ENCODE data around the gene CCL27. TPM values are rescaled to one million over a fixed set of nuclear protein-coding genes. Genes with fewer than 3 reads are reported as not detected.
"Not testable (repeated sequence)": the region's sequence is repeated elsewhere in the genome, so short reads cannot be mapped to it uniquely, and the experiment has no call there.

CCL27 gene
- total RNA-seq, 1 experiment from 2014 or later = not detected

DNA sequence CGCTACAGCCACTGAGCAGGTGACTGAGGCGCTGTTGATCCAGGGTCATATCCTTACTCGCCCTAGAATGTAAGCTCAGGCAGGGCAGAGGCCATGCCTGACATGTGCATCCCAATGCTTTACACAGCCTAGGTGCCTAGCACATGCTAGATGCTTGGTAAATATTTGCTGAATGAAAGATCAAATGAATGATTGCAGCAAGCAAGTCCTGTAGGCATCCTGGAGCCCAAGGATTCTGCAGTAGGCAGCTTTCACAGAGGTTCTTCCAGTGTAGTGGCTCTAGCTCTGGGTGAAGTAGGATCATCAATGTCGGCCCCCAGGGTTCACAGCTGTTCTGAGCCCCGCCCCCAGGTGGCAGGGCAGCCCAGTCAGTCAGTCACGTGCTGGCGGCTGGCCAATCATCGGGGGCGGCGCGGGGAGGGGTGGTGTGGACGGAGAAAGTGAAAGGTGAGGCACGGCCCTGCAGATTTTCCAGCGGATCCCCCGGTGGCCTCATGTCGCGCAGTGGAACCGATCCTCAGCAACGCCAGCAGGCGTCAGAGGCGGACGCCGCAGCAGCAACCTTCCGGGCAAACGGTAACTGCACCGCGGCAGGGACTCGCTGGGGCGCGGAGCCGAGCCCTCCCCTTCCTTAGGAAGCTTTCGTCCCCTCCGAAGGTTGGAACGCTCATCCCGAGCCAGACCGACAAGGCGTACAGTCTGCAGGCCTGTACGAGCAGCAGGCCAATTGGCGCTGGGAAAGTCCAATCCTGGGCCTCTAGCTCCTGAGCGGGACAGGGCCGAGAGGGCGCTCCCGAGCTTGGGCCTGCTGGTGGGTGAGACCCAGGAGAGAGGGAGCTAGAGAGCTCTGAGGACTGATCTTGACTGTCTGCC, 16.0 kb downstream of the CCL27 start, which contains the start of gene GALT:
Gene GALT, plus strand, starts transcription at position 465 of the 873 bp plus-strand sequence. Its CDS starts 30 bp downstream, at position 495.
- Histone ChIP-seq H3K4me1 (peaks cover 34% of the 10 kb centered on the region), H3K9me3 (no peaks in the 10 kb centered on the region), H3K27me3 (replicated peaks; ENCODE audit: control insufficient read depth, insufficient read depth, low read length) (no peaks in the 10 kb centered on the region), H3K36me3 (ENCODE audit: control insufficient read depth, insufficient read depth, low read length) (no peaks in the 10 kb centered on the region), H3K4me3 (ENCODE audit: low read depth, low read length) (peak within 1 kb of the TSS; percentile 77)
- Mint-ChIP-seq H3K9me3 (ENCODE audit: unreplicated experiment) (no peaks in the 10 kb centered on the region), H3K27me3 (ENCODE audit: insufficient read depth, unreplicated experiment) (no peaks in the 10 kb centered on the region), H3K4me1 (ENCODE audit: low read depth, unreplicated experiment) (peaks cover 25% of the 10 kb centered on the region), H3K36me3 (ENCODE audit: insufficient read depth, unreplicated experiment) (peaks cover 16% of the 10 kb centered on the region), H3K4me3 (ENCODE audit: unreplicated experiment) (peak within 1 kb of the TSS; percentile 81), H3K27ac (ENCODE audit: unreplicated experiment) (peak within 1 kb of the TSS; percentile 77)
- POLR2A ChIA-PET = interaction anchor here (0.7 to 2.0 kb wide), 4 partner anchors 8 to 55 kb away, joined by 3 to 7 read pairs (median 4); partner anchors contain the start of gene SIGMAR1
- CTCF ChIA-PET = interaction anchor here (0.5 to 2.6 kb wide), 14 partner anchors 9 to 502 kb away, joined by 3 to 25 read pairs (median 4); partner anchors contain the start of genes ARID3C, DCTN3, RPP25L and SIGMAR1
- intact Hi-C loops (cut with micrococcal nuclease; ENCODE audit: unreplicated experiment) = loop anchor here (1.0 to 2.0 kb wide), 2 partner anchors 9 to 18 kb away; partner anchors contain the start of gene SIGMAR1
- DNase-seq = peak; percentile 97 to 98
- TF ChIP-seq, protein P1, sequence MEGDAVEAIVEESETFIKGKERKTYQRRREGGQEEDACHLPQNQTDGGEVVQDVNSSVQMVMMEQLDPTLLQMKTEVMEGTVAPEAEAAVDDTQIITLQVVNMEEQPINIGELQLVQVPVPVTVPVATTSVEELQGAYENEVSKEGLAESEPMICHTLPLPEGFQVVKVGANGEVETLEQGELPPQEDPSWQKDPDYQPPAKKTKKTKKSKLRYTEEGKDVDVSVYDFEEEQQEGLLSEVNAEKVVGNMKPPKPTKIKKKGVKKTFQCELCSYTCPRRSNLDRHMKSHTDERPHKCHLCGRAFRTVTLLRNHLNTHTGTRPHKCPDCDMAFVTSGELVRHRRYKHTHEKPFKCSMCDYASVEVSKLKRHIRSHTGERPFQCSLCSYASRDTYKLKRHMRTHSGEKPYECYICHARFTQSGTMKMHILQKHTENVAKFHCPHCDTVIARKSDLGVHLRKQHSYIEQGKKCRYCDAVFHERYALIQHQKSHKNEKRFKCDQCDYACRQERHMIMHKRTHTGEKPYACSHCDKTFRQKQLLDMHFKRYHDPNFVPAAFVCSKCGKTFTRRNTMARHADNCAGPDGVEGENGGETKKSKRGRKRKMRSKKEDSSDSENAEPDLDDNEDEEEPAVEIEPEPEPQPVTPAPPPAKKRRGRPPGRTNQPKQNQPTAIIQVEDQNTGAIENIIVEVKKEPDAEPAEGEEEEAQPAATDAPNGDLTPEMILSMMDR (IDR thresholded peaks at IDR 0.05; ENCODE audit: insufficient read depth in 1 of 2, low read depth in 1 of 2, low read length in 1 of 2, severe bottlenecking in 1 of 2, unreplicated experiment in 1 of 2) = peak; percentile 36 to 61
- BruUV-seq (replicated peaks) = TSS peak; percentile 51

DNA sequence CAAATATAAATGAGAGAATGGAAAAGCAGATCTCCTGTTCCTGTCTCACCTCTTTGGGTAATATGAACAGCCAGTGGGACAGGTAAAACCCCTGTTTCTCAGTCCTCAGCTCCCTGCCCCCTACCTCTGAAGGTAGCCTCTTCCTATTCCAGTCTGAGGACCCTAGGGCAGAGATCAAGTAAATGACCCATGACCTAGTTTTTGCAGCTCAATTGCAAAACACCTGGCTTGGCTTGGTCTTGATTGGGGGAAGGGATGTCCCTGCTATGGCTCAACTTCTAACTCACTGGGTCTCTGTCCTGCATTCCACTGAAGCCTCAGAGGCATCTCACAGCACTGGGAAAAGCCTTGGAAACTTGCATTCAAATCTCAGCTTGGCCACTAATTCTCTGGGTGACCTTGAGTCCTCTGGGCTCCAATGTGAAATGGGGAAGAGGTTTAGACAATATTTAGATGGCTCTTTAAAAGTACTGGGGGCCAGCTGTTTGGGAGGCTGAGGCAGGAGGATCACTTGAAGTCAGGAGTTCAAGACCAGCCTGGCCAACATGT, 17.6 kb downstream of the CCL27 start:
- TF ChIP-seq, protein P1 (IDR thresholded peaks at IDR 0.05; ENCODE audit: insufficient read depth in 1 of 2, low read depth in 1 of 2, low read length in 1 of 2, severe bottlenecking in 1 of 2, unreplicated experiment in 1 of 2) = no peak
- Mint-ChIP-seq H3K27ac (ENCODE audit: unreplicated experiment) (peak overlapping the region; percentile 69), H3K27me3 (ENCODE audit: insufficient read depth, unreplicated experiment) (no peaks in the 10 kb centered on the region), H3K4me1 (ENCODE audit: low read depth, unreplicated experiment) (peaks cover 28% of the 10 kb centered on the region), H3K36me3 (ENCODE audit: insufficient read depth, unreplicated experiment) (peaks cover 13% of the 10 kb centered on the region), H3K4me3 (ENCODE audit: unreplicated experiment) (peak overlapping the region; percentile 42), H3K9me3 (ENCODE audit: unreplicated experiment) (no peaks in the 10 kb centered on the region)
- Histone ChIP-seq H3K27me3 (replicated peaks; ENCODE audit: control insufficient read depth, insufficient read depth, low read length) (no peaks in the 10 kb centered on the region), H3K36me3 (ENCODE audit: control insufficient read depth, insufficient read depth, low read length) (no peaks in the 10 kb centered on the region), H3K9me3 (no peaks in the 10 kb centered on the region), H3K4me1 (peaks cover 30% of the 10 kb centered on the region), H3K4me3 (ENCODE audit: low read depth, low read length) (no peak overlapping the region)
- POLR2A ChIA-PET = interaction anchor here (0.5 kb wide), 1 partner anchor 1001 kb away, joined by 4 read pairs; no protein-coding TSS in a partner anchor
- DNase-seq = peak; percentile 72 to 81
- CTCF ChIA-PET = interaction anchor here (0.6 to 1.0 kb wide), 4 partner anchors 11 to 58 kb away, joined by 3 to 6 read pairs (median 4); no protein-coding TSS in a partner anchor
- intact Hi-C loops (cut with micrococcal nuclease; ENCODE audit: unreplicated experiment) = loop anchor here (1.0 kb wide), 1 partner anchor 7 kb away; the partner anchor contains the start of gene IL11RA
- no TSS peak for BruUV-seq (replicated peaks)

DNA sequence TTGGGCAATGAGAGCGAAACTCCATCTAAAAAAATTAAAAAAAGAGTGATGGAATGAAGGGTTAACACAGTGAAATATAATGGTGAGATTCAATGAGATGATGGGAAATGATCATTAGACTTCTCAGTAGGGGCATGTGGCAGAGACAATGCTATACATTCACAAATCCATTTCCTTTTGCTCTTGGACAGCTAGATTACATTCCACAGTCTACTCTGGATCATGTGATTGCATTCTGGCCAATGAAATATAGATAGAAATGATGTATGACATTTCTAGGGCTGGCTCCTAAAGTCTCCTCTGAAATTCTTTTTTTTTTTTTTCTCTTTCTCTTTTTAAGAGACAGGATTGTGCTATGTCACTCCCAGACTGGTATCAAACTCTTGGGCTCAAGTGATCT, 19.8 kb downstream of the CCL27 start:
- ChIA-PET POLR2A (no interaction called here), CTCF (interaction anchor here (1.0 to 1.2 kb wide), 2 partner anchors 9 kb away, joined by 3 to 5 read pairs; partner anchors contain the start of gene IL11RA)
- Mint-ChIP-seq H3K4me3 (ENCODE audit: unreplicated experiment) (no peak overlapping the region), H3K27me3 (ENCODE audit: insufficient read depth, unreplicated experiment) (no peaks in the 10 kb centered on the region), H3K27ac (ENCODE audit: unreplicated experiment) (no peak overlapping the region), H3K36me3 (ENCODE audit: insufficient read depth, unreplicated experiment) (peaks cover 6% of the 10 kb centered on the region), H3K4me1 (ENCODE audit: low read depth, unreplicated experiment) (peaks cover 23% of the 10 kb centered on the region), H3K9me3 (ENCODE audit: unreplicated experiment) (no peaks in the 10 kb centered on the region)
- DNase-seq = no peak
- H3K36me3 ChIP-seq (ENCODE audit: control insufficient read depth, insufficient read depth, low read length) = no peaks in the 10 kb centered on the region
- no peaks in the 10 kb centered on the region for H3K27me3 ChIP-seq (replicated peaks; ENCODE audit: control insufficient read depth, insufficient read depth, low read length)
- TF ChIP-seq, protein P1 (IDR thresholded peaks at IDR 0.05; ENCODE audit: insufficient read depth in 1 of 2, low read depth in 1 of 2, low read length in 1 of 2, severe bottlenecking in 1 of 2, unreplicated experiment in 1 of 2) = no peak
- H3K4me1 ChIP-seq = peaks cover 28% of the 10 kb centered on the region
- no peak overlapping the region for H3K4me3 ChIP-seq (ENCODE audit: low read depth, low read length)
- H3K9me3 ChIP-seq = no peaks in the 10 kb centered on the region
- BruUV-seq (replicated peaks) = no TSS peak
- intact Hi-C loops (cut with micrococcal nuclease; ENCODE audit: unreplicated experiment) = no loop called here

DNA sequence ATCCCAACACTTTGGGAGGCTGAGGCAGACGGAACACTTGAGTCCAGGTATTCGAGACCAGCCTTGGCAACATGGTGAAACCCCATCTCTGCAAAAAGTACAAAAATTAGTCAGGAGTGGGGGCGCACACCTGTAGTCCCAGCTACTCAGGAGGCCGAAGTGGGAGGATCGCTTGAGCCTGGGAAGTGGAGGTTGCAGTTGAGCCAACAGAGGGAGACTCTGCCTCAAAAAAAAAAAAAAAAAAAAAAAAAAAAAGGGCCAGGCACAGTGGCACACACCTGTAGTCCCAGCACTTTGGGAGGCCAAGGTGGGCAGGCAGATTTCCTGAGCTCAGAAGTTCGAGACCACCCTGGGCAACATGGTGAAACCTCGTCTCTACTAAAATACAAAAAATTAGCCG, 23.1 kb downstream of the CCL27 start:
- intact Hi-C loops (cut with micrococcal nuclease; ENCODE audit: unreplicated experiment); DNase-seq; POLR2A ChIA-PET: not testable (repeated sequence)

More for the DNA sequence above, 23.1 kb downstream of the CCL27 start:
- BruUV-seq (replicated peaks); H3K27me3 Mint-ChIP-seq (ENCODE audit: insufficient read depth, unreplicated experiment); H3K36me3 ChIP-seq (ENCODE audit: control insufficient read depth, insufficient read depth, low read length); H3K36me3 Mint-ChIP-seq (ENCODE audit: insufficient read depth, unreplicated experiment); H3K4me1 Mint-ChIP-seq (ENCODE audit: low read depth, unreplicated experiment); H3K27me3 ChIP-seq (replicated peaks; ENCODE audit: control insufficient read depth, insufficient read depth, low read length); H3K9me3 ChIP-seq; H3K4me3 Mint-ChIP-seq (ENCODE audit: unreplicated experiment); H3K9me3 Mint-ChIP-seq (ENCODE audit: unreplicated experiment); H3K4me3 ChIP-seq (ENCODE audit: low read depth, low read length); CTCF ChIA-PET; H3K4me1 ChIP-seq; H3K27ac Mint-ChIP-seq (ENCODE audit: unreplicated experiment): not testable (repeated sequence)

Measured in Caco-2 (cell line).